Measurements from ENCODE around the gene PARN.

PARN gene

GRCh38 chr16:14531613-14532012 lies 98.4 kb downstream of the PARN start:
- Mint-ChIP-seq H3K4me3 (no peak overlapping the region), H3K4me1 (ENCODE audit: low read depth) (peaks cover 5% of the 10 kb centered on the region), H3K36me3 (peaks cover 6% of the 10 kb centered on the region), H3K9me3 (ENCODE audit: low read depth) (no peaks in the 10 kb centered on the region), H3K27ac (no peak overlapping the region), H3K27me3 (no peaks in the 10 kb centered on the region)

DNA sequence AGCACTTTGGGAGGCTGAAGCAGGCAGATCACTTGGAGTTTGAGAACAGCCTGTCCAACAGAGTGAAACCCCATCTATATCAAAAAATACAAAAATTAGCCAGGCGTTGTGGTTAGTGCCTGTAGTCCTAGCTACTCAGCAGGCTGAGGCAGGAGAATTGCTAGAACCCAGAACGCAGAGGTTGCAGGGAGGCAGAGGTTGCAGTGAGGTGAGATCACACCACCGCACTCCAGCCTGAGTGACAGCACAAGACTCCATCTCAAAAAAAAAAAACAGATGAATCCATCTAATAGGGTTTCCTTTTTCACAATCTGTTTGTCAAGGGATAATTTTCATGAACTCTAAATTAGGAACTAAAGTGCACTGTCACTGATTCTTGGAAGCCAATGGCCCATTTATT lies 99.0 kb downstream of the PARN start:
- peaks cover 5% of the 10 kb centered on the region for H3K4me1 Mint-ChIP-seq (ENCODE audit: low read depth)
- no peaks in the 10 kb centered on the region for H3K9me3 Mint-ChIP-seq (ENCODE audit: low read depth)
- no peak overlapping the region for H3K27ac Mint-ChIP-seq
- H3K4me3 Mint-ChIP-seq = no peak overlapping the region
- H3K27me3 Mint-ChIP-seq = no peaks in the 10 kb centered on the region
- peaks cover 6% of the 10 kb centered on the region for H3K36me3 Mint-ChIP-seq

- H3K4me3 Mint-ChIP-seq = no peak overlapping the region
- H3K4me1 Mint-ChIP-seq (ENCODE audit: low read depth) = peaks cover 5% of the 10 kb centered on the region
- H3K9me3 Mint-ChIP-seq (ENCODE audit: low read depth) = no peaks in the 10 kb centered on the region
- H3K36me3 Mint-ChIP-seq = peaks cover 6% of the 10 kb centered on the region
- no peak overlapping the region for H3K27ac Mint-ChIP-seq
- no peaks in the 10 kb centered on the region for H3K27me3 Mint-ChIP-seq
These were observed 100.0 kb downstream of the PARN start for GRCh38 chr16:14530046-14530445.

DNA sequence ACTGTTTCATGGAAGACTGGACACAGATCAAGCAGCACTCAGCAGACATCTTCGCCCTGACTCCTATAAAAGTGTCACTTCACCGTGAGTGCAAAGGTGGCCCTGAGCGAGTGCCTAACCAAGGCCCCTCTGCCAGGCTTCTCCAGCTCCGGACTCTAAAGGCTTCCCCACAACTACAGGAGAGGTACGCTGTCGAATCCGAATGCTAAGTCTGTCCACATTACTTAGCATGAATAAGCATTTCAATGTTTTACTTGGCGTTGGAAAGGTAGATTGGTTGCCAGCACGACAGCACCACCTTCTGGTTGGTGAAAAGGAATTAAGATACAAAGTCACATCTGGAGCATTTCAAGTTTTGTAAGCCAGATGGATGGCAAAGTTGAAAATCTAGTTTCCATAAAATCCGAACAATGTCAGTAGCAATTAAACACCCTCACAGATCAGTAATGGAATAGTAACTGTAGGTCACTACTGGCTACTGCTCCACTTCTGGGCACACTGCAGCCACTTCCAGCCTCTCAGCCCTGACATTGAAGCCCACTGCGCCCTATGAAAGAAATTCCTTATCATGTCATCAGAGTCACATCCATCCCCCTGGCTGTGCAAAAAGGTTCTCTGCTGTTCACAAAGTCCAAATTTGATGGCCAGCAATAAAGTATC lies 100.9 kb downstream of the PARN start:
- H3K9me3 Mint-ChIP-seq (ENCODE audit: low read depth) = no peaks in the 10 kb centered on the region
- no peaks in the 10 kb centered on the region for H3K27me3 Mint-ChIP-seq
- H3K4me1 Mint-ChIP-seq (ENCODE audit: low read depth) = peaks cover 5% of the 10 kb centered on the region
- no peak overlapping the region for H3K4me3 Mint-ChIP-seq
- peaks cover 6% of the 10 kb centered on the region for H3K36me3 Mint-ChIP-seq
- no peak overlapping the region for H3K27ac Mint-ChIP-seq

DNA sequence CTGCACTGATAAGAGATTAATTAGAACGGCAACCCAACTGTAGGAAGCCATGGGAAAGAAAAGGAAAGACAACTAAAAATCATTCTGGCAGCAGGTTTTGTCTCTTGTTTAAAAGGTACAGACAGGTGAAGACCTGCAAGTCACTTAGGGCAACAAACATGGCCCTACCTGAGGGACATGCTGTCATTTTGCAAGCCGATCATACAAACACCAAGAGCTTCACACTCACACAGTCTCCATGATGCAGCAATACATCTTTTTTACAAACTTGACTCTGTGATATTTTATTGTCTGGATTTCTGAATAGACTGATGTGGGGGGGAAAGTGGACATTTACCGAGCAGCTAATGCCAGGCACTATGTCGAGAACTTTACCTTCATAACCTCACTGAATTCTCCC lies 101.8 kb downstream of the PARN start:
- H3K4me1 Mint-ChIP-seq (ENCODE audit: low read depth) = peaks cover 5% of the 10 kb centered on the region
- no peaks in the 10 kb centered on the region for H3K9me3 Mint-ChIP-seq (ENCODE audit: low read depth)
- H3K36me3 Mint-ChIP-seq = peaks cover 2% of the 10 kb centered on the region
- peak overlapping the region; percentile 11 for H3K27ac Mint-ChIP-seq
- no peaks in the 10 kb centered on the region for H3K27me3 Mint-ChIP-seq
- no peak overlapping the region for H3K4me3 Mint-ChIP-seq

- H3K4me3 Mint-ChIP-seq = no peak overlapping the region
These were observed 102.5 kb downstream of the PARN start for GRCh38 chr16:14527411-14528044.

GRCh38 chr16:14525596-14525995 lies 104.5 kb downstream of the PARN start:
- Mint-ChIP-seq H3K36me3 (peaks cover 2% of the 10 kb centered on the region), H3K4me1 (ENCODE audit: low read depth) (peaks cover 23% of the 10 kb centered on the region), H3K27me3 (no peaks in the 10 kb centered on the region), H3K4me3 (no peak overlapping the region), H3K9me3 (ENCODE audit: low read depth) (no peaks in the 10 kb centered on the region), H3K27ac (no peak overlapping the region)

More at GRCh38 chr16:14527411-14528044, 102.5 kb downstream of the PARN start:
- Mint-ChIP-seq H3K9me3 (ENCODE audit: low read depth) (no peaks in the 10 kb centered on the region), H3K27ac (peak overlapping the region; percentile 7), H3K4me1 (ENCODE audit: low read depth) (peaks cover 5% of the 10 kb centered on the region), H3K36me3 (peaks cover 2% of the 10 kb centered on the region), H3K27me3 (no peaks in the 10 kb centered on the region)

DNA sequence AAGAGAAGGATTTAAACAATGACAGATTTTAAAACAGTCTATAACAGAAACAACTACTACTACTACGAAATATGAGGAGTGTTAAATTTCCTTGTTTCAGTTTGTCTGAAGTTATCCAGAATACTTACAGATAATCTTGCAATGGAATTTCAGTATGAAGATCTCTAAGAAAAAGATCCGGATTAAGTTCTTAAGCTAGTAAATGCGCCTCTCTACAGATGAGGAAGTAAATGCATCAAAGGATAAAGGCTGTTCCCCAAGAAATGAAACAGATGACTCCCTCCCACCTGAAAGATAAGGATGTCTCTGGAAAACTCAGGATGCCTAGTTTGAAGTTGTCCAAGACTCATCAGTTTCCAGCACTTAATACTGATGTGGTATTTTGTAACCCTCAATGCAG lies 105.1 kb downstream of the PARN start:
- Mint-ChIP-seq H3K4me3 (no peak overlapping the region), H3K9me3 (ENCODE audit: low read depth) (no peaks in the 10 kb centered on the region), H3K4me1 (ENCODE audit: low read depth) (peaks cover 25% of the 10 kb centered on the region), H3K27me3 (no peaks in the 10 kb centered on the region), H3K27ac (no peak overlapping the region), H3K36me3 (no peaks in the 10 kb centered on the region)

DNA sequence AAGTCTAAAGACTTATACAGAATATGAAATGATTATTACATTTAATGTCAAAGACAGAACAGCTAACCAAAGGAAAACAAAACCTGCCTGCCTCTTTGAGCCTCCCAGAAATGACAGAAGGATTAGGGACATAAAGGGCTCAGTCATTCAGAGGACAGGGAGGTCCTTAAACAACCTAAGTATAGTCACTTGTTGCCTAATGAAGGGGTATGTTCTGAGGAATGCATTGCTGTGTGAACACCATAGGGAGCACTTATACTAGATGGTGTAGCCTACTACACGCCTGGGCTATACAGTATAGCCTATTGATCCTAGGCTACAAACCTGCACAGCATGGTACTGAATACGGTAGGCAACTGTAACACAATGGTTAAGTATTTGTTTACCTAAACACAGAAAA lies 106.4 kb downstream of the PARN start:
- Mint-ChIP-seq H3K4me3 (no peak overlapping the region), H3K27ac (no peak overlapping the region), H3K36me3 (no peaks in the 10 kb centered on the region), H3K4me1 (ENCODE audit: low read depth) (peaks cover 28% of the 10 kb centered on the region), H3K9me3 (ENCODE audit: low read depth) (no peaks in the 10 kb centered on the region), H3K27me3 (no peaks in the 10 kb centered on the region)

- H3K27me3 Mint-ChIP-seq = no peaks in the 10 kb centered on the region
These were observed 107.4 kb downstream of the PARN start for GRCh38 chr16:14522671-14523070.

DNA sequence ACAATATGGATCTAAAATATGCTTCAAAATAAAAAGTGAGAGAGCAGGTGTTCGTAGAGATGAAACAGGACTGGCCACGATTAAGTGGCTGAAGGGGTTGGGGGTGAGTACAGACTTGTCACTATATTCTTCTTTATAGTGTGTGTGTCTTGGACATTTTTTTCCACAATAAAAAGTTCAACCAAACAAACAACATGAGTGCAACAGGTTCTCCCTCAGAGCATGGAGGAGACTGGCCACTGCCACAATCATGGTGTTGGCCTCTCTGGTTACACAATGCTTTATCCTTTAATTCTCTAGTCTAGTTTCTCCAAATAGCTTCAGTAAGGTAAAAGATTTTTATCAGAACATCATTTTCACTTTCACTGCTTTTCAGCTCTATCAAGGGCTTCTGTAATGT lies 109.3 kb downstream of the PARN start:
- Mint-ChIP-seq H3K9me3 (ENCODE audit: low read depth) (no peaks in the 10 kb centered on the region), H3K27me3 (no peaks in the 10 kb centered on the region), H3K27ac (peak overlapping the region; percentile 73), H3K4me3 (no peak overlapping the region), H3K4me1 (ENCODE audit: low read depth) (peaks cover 28% of the 10 kb centered on the region), H3K36me3 (no peaks in the 10 kb centered on the region)

More at GRCh38 chr16:14522671-14523070, 107.4 kb downstream of the PARN start:
- Mint-ChIP-seq H3K36me3 (no peaks in the 10 kb centered on the region), H3K4me3 (no peak overlapping the region), H3K9me3 (ENCODE audit: low read depth) (no peaks in the 10 kb centered on the region), H3K4me1 (ENCODE audit: low read depth) (peaks cover 28% of the 10 kb centered on the region), H3K27ac (no peak overlapping the region)

- peaks cover 2% of the 10 kb centered on the region for H3K36me3 Mint-ChIP-seq
- H3K27ac Mint-ChIP-seq = no peak overlapping the region
- peaks cover 14% of the 10 kb centered on the region for H3K4me1 Mint-ChIP-seq (ENCODE audit: low read depth)
- H3K27me3 Mint-ChIP-seq = no peaks in the 10 kb centered on the region
- no peak overlapping the region for H3K4me3 Mint-ChIP-seq
- no peaks in the 10 kb centered on the region for H3K9me3 Mint-ChIP-seq (ENCODE audit: low read depth)
These were observed 115.1 kb downstream of the PARN start for GRCh38 chr16:14514967-14515366.

GRCh38 chr16:14513389-14514107 lies 116.5 kb downstream of the PARN start:
- peaks cover 2% of the 10 kb centered on the region for H3K36me3 Mint-ChIP-seq
- no peak overlapping the region for H3K4me3 Mint-ChIP-seq
- H3K9me3 Mint-ChIP-seq (ENCODE audit: low read depth) = no peaks in the 10 kb centered on the region
- H3K4me1 Mint-ChIP-seq (ENCODE audit: low read depth) = peaks cover 8% of the 10 kb centered on the region
- no peaks in the 10 kb centered on the region for H3K27me3 Mint-ChIP-seq
- no peak overlapping the region for H3K27ac Mint-ChIP-seq

DNA sequence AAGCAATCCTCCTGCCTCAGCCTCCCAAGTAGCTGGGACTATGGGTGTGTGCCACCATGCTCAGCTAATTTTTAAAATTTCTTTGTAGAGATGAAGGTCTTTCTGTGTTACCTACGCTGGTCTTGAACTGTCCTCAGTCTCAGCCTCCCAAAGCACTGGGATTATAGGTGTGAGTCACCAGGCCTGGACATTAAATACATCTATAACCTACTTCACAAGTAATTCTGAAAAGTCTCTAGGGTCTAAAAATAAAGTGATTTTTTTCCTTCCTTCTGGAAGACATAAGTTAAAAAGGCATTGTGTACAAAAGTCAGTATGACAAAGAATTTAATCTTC lies 118.3 kb downstream of the PARN start:
- peaks cover 2% of the 10 kb centered on the region for H3K36me3 Mint-ChIP-seq
- no peaks in the 10 kb centered on the region for H3K27me3 Mint-ChIP-seq
- H3K27ac Mint-ChIP-seq = no peak overlapping the region
- H3K4me1 Mint-ChIP-seq (ENCODE audit: low read depth) = peaks cover 8% of the 10 kb centered on the region
- H3K9me3 Mint-ChIP-seq (ENCODE audit: low read depth) = no peaks in the 10 kb centered on the region
- no peak overlapping the region for H3K4me3 Mint-ChIP-seq

- Mint-ChIP-seq H3K4me1 (ENCODE audit: low read depth) (peaks cover 8% of the 10 kb centered on the region), H3K36me3 (peaks cover 2% of the 10 kb centered on the region), H3K27me3 (no peaks in the 10 kb centered on the region), H3K4me3 (no peak overlapping the region), H3K9me3 (ENCODE audit: low read depth) (no peaks in the 10 kb centered on the region), H3K27ac (no peak overlapping the region)
These were observed 118.9 kb downstream of the PARN start for GRCh38 chr16:14510939-14511799.
